HEK293 (cell line): ENCODE measurements around the gene TGDS.

ENCODE experiments used
- EGR2 ChIP-seq: fragments of 450-650 bp; formaldehyde crosslinking; IDR thresholded peaks from 2 replicates; pipeline ENCODE4 v1.5.1; 2016; ENCODE audit warnings: low read depth, missing biosample characterization, missing genetic modification characterization
- PRDM10 ChIP-seq: fragments of 450-650 bp; formaldehyde crosslinking; IDR thresholded peaks from 2 replicates; pipeline ENCODE4 v1.5.1; 2016; ENCODE audit warnings: missing biosample characterization, missing genetic modification characterization
- ZBTB10 ChIP-seq: fragments of 450-650 bp; formaldehyde crosslinking; IDR thresholded peaks from 2 replicates; pipeline ENCODE4 v1.5.1; 2016; ENCODE audit warnings: missing biosample characterization, missing genetic modification characterization
- ZEB2 ChIP-seq: fragments of 450-650 bp; formaldehyde crosslinking; IDR thresholded peaks from 2 replicates; pipeline ENCODE4 v1.5.1; 2016; ENCODE audit warnings: missing biosample characterization, missing genetic modification characterization
- ZFHX2 ChIP-seq: fragments of 450-650 bp; formaldehyde crosslinking; conservative IDR thresholded peaks from 2 replicates; pipeline ENCODE4 v1.5.1; 2016; ENCODE audit warnings: missing biosample characterization, missing genetic modification characterization
- ZNF10 ChIP-seq: fragments of 450-650 bp; formaldehyde crosslinking; IDR thresholded peaks from 2 replicates; pipeline ENCODE4 v1.5.1; 2017; ENCODE audit warnings: missing biosample characterization, missing genetic modification characterization
- ZNF138 ChIP-seq: fragments of 450-650 bp; formaldehyde crosslinking; IDR thresholded peaks from 2 replicates; pipeline ENCODE4 v1.5.1; 2016; ENCODE audit warnings: missing biosample characterization, missing genetic modification characterization, borderline replicate concordance
- ZNF16 ChIP-seq: fragments of 450-650 bp; formaldehyde crosslinking; IDR thresholded peaks from 2 replicates; pipeline ENCODE4 v1.5.1; 2016; ENCODE audit warnings: low read depth, missing biosample characterization, missing genetic modification characterization
- ZNF223 ChIP-seq: fragments of 450-650 bp; formaldehyde crosslinking; IDR thresholded peaks from 2 replicates; pipeline ENCODE4 v1.5.1; 2016; ENCODE audit warnings: missing biosample characterization, missing genetic modification characterization
- ZNF423 ChIP-seq: fragments of 450-650 bp; formaldehyde crosslinking; IDR thresholded peaks from 2 replicates; pipeline ENCODE4 v1.5.1; 2016; ENCODE audit warnings: missing biosample characterization, missing genetic modification characterization
- ZNF433 ChIP-seq: fragments of 450-650 bp; formaldehyde crosslinking; IDR thresholded peaks from 2 replicates; pipeline ENCODE4 v1.5.1; 2016; ENCODE audit warnings: missing biosample characterization, missing genetic modification characterization, low read depth
- ZNF514 ChIP-seq: fragments of 450-650 bp; formaldehyde crosslinking; IDR thresholded peaks from 2 replicates; pipeline ENCODE4 v1.5.1; 2016; ENCODE audit warnings: missing biosample characterization, missing genetic modification characterization
- ZNF548 ChIP-seq: fragments of 450-650 bp; formaldehyde crosslinking; IDR thresholded peaks from 2 replicates; pipeline ENCODE4 v1.5.1; 2016; ENCODE audit warnings: missing biosample characterization, missing genetic modification characterization
- ZNF654 ChIP-seq: fragments of 450-650 bp; formaldehyde crosslinking; IDR thresholded peaks from 2 replicates; pipeline ENCODE4 v1.5.1; 2016; ENCODE audit warnings: low read depth, missing biosample characterization, missing genetic modification characterization
- ZNF701 ChIP-seq: fragments of 450-650 bp; formaldehyde crosslinking; IDR thresholded peaks from 2 replicates; pipeline ENCODE4 v1.5.1; 2016; ENCODE audit warnings: missing biosample characterization, missing genetic modification characterization
- ZNF707 ChIP-seq: fragments of 450-650 bp; formaldehyde crosslinking; IDR thresholded peaks from 2 replicates; pipeline ENCODE4 v1.5.1; 2016; ENCODE audit warnings: missing biosample characterization, missing genetic modification characterization
- ZNF768 ChIP-seq: fragments of 450-650 bp; formaldehyde crosslinking; IDR thresholded peaks from 2 replicates; pipeline ENCODE4 v1.5.1; 2018; ENCODE audit warnings: missing biosample characterization, mild to moderate bottlenecking, missing genetic modification characterization
- ZSCAN23 ChIP-seq: fragments of 450-650 bp; formaldehyde crosslinking; IDR thresholded peaks from 2 replicates; pipeline ENCODE4 v1.5.1; 2016; ENCODE audit warnings: missing biosample characterization, missing genetic modification characterization
- TF ChIP-seq, protein P1 (sequence below): fragments of 450-650 bp; formaldehyde crosslinking; IDR thresholded peaks from 2 replicates; pipeline ENCODE4 v1.5.1; 2017; ENCODE audit warnings: missing biosample characterization, missing genetic modification characterization
- TF ChIP-seq, protein P2 (sequence below): fragments of 450-650 bp; formaldehyde crosslinking; IDR thresholded peaks from 2 replicates; pipeline ENCODE4 v1.5.1; 2016; ENCODE audit warnings: missing biosample characterization, missing genetic modification characterization
- TF ChIP-seq, protein P3 (sequence below): fragments of 450-650 bp; formaldehyde crosslinking; IDR thresholded peaks from 2 replicates; pipeline ENCODE4 v1.5.1; 2016; ENCODE audit warnings: missing biosample characterization, missing genetic modification characterization

The TGDS gene

DNA sequence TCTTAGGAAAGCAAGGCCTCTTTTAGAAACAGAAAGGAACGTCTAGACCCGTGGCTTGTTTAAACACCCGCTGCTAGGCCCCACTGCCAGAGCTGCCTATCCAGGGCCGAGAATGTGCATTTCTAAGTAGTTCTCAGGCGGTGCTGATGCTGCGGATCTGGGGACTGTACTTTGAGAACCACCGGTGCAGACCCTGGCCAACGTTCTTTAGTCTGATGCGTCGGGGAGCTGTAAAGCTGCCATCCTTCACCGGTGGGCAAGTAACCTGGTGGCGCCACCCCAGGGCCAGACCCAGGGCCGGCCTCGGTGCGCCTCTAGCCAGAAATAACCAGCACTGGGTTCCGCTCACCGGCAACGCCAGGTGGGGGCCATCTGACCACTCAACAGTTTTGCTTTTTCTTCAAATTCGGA is 47.1 kb downstream of the TGDS start (continued):
- no peak for TF ChIP-seq ZNF223 (tag by site-specific recombination)
- TF ChIP-seq ZNF707 (tag by site-specific recombination), result no peak
- TF ChIP-seq ZNF654, result no peak
- TF ChIP-seq ZNF16 (tag by site-specific recombination), result no peak
- no peak for TF ChIP-seq PRDM10 (tag by site-specific recombination)
- TF ChIP-seq ZNF138 (tag by site-specific recombination), result no peak
- TF ChIP-seq ZEB2, result no peak; the same call in 1 of the 2 replicates
- no peak for TF ChIP-seq ZSCAN23 (tag by site-specific recombination)
- TF ChIP-seq, protein P1, sequence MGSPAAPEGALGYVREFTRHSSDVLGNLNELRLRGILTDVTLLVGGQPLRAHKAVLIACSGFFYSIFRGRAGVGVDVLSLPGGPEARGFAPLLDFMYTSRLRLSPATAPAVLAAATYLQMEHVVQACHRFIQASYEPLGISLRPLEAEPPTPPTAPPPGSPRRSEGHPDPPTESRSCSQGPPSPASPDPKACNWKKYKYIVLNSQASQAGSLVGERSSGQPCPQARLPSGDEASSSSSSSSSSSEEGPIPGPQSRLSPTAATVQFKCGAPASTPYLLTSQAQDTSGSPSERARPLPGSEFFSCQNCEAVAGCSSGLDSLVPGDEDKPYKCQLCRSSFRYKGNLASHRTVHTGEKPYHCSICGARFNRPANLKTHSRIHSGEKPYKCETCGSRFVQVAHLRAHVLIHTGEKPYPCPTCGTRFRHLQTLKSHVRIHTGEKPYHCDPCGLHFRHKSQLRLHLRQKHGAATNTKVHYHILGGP (tag by site-specific recombination), result no peak
- TF ChIP-seq ZNF433, result no peak
- TF ChIP-seq, protein P2, sequence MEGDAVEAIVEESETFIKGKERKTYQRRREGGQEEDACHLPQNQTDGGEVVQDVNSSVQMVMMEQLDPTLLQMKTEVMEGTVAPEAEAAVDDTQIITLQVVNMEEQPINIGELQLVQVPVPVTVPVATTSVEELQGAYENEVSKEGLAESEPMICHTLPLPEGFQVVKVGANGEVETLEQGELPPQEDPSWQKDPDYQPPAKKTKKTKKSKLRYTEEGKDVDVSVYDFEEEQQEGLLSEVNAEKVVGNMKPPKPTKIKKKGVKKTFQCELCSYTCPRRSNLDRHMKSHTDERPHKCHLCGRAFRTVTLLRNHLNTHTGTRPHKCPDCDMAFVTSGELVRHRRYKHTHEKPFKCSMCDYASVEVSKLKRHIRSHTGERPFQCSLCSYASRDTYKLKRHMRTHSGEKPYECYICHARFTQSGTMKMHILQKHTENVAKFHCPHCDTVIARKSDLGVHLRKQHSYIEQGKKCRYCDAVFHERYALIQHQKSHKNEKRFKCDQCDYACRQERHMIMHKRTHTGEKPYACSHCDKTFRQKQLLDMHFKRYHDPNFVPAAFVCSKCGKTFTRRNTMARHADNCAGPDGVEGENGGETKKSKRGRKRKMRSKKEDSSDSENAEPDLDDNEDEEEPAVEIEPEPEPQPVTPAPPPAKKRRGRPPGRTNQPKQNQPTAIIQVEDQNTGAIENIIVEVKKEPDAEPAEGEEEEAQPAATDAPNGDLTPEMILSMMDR (tag by site-specific recombination), result peak; percentile 76
- TF ChIP-seq ZNF768 (tag by site-specific recombination), result no peak
- TF ChIP-seq, protein P3, sequence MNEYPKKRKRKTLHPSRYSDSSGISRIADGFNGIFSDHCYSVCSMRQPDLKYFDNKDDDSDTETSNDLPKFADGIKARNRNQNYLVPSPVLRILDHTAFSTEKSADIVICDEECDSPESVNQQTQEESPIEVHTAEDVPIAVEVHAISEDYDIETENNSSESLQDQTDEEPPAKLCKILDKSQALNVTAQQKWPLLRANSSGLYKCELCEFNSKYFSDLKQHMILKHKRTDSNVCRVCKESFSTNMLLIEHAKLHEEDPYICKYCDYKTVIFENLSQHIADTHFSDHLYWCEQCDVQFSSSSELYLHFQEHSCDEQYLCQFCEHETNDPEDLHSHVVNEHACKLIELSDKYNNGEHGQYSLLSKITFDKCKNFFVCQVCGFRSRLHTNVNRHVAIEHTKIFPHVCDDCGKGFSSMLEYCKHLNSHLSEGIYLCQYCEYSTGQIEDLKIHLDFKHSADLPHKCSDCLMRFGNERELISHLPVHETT (tag by site-specific recombination), result 0 out of 2 replicates have a peak, but pooled peaks have one; percentile 18
- TF ChIP-seq ZNF514, result no peak
- TF ChIP-seq EGR2 (tag by site-specific recombination), result no peak
- TF ChIP-seq ZNF10 (tag by site-specific recombination), result no peak
- no peak for TF ChIP-seq ZBTB10 (tag by site-specific recombination)
- no peak for TF ChIP-seq ZNF423 (tag by site-specific recombination)
- no peak for TF ChIP-seq ZNF701 (tag by site-specific recombination)
- no peak for TF ChIP-seq ZNF548
- TF ChIP-seq ZFHX2, result no peak
